CD14-positive monocyte (primary cell): ENCODE results near the gene CCDC85C. TPM values are rescaled to one million over a fixed set of nuclear protein-coding genes. Genes with fewer than 3 reads are reported as not detected.
A peak's percentile ranks its signal among the peaks of the same experiment; 100 is the strongest.

Source experiments
- DNase-seq, 3 donors: peaks; one replicate each; pipeline ENCODE4 v3.0.0-alpha.2; 2011 to 2022
- H2AFZ ChIP-seq: 2 replicates; pipeline ENCODE4 v1.6.0; 2012; ENCODE audit warnings: mild to moderate bottlenecking, low read depth, low read length, inconsistent platforms; ENCODE audit not compliant: insufficient read depth, poor library complexity, severe bottlenecking
- H3K27ac ChIP-seq, 2 donors: 1 replicate in 1 of 2; 2 replicates in 1 of 2; pipeline ENCODE4 v1.5.1; 2012 to 2013; ENCODE audit warnings: low read length in 2 of 2, control low read depth in 1 of 2, inconsistent platforms in 1 of 2, low read depth in 1 of 2, mild to moderate bottlenecking in 1 of 2
- H3K27me3 ChIP-seq, 2 donors: one replicate each; pipeline versions ENCODE4 v1.6.0 to v1.6.1; 2011 to 2013; ENCODE audit warnings: low read length in 2 of 2; ENCODE audit not compliant: control insufficient read depth in 2 of 2, insufficient read depth in 2 of 2
- H3K36me3 ChIP-seq, 2 donors: replicated peaks in 1 of 2; 1 replicate in 1 of 2; 2 replicates in 1 of 2; pipeline versions ENCODE4 v1.5.1 to v1.6.1; 2012 to 2013; ENCODE audit warnings: low read length in 2 of 2, control low read depth in 1 of 2, inconsistent platforms in 1 of 2, mild to moderate bottlenecking in 1 of 2; ENCODE audit not compliant: insufficient read depth in 2 of 2, control insufficient read depth in 1 of 2
- H3K4me1 ChIP-seq, 2 donors: 1 replicate in 1 of 2; 2 replicates in 1 of 2; pipeline versions ENCODE4 v1.5.1 to v1.6.1; 2012 to 2013; ENCODE audit warnings: low read length in 2 of 2, control low read depth in 1 of 2, inconsistent platforms in 1 of 2, mild to moderate bottlenecking in 1 of 2, moderate library complexity in 1 of 2; ENCODE audit not compliant: insufficient read depth in 2 of 2, control insufficient read depth in 1 of 2
- H3K4me2 ChIP-seq: replicated peaks from 2 replicates; pipeline ENCODE3; 2012; ENCODE audit warnings: low read length, moderate library complexity, mild to moderate bottlenecking; ENCODE audit not compliant: poor library complexity, severe bottlenecking; ENCODE audit errors: extremely low read depth
- H3K4me3 ChIP-seq, 3 experiments: fragments of 200-600 bp in 1 of 3; sonication (generic) in 1 of 3; replicated peaks in 1 of 3; 1 replicate in 2 of 3; 2 replicates in 1 of 3; pipeline ENCODE4 v1.5.1; 2011 to 2013; ENCODE audit warnings: low read length in 3 of 3, mild to moderate bottlenecking in 3 of 3, control low read depth in 2 of 3, low read depth in 2 of 3, inconsistent platforms in 1 of 3, moderate library complexity in 1 of 3
- H3K79me2 ChIP-seq: 2 replicates; pipeline ENCODE4 v1.6.0; 2012; ENCODE audit warnings: mild to moderate bottlenecking, control low read depth, inconsistent platforms, low read length, moderate library complexity; ENCODE audit not compliant: insufficient read depth
- H3K9ac ChIP-seq: 2 replicates; pipeline ENCODE4 v1.6.0; 2017; ENCODE audit warnings: low read length, mild to moderate bottlenecking; ENCODE audit not compliant: insufficient read depth, poor library complexity, severe bottlenecking
- H3K9me3 ChIP-seq, 2 donors: replicated peaks in 1 of 2; 1 replicate in 1 of 2; 2 replicates in 1 of 2; pipeline versions ENCODE4 v1.5.1 to v1.6.1; 2012 to 2013; ENCODE audit warnings: low read length in 2 of 2, control low read depth in 1 of 2; ENCODE audit not compliant: control insufficient read depth in 1 of 2, insufficient read depth in 1 of 2
- H4K20me1 ChIP-seq: 2 replicates; pipeline ENCODE4 v1.6.0; 2012; ENCODE audit warnings: mild to moderate bottlenecking, low read length, control low read depth, moderate library complexity; ENCODE audit not compliant: insufficient read depth
- H3K27ac Mint-ChIP-seq, 7 donors: one replicate each; pipeline ENCODE4 v1.8.0; 2020; ENCODE audit warnings: mild to moderate bottlenecking in 7 of 7, mixed read lengths in 7 of 7, moderate library complexity in 6 of 7, inconsistent platforms in 2 of 7
- H3K27me3 Mint-ChIP-seq, 3 donors: one replicate each; pipeline ENCODE4 v1.8.0; 2021 to 2022; ENCODE audit warnings: low read depth in 3 of 3, mild to moderate bottlenecking in 3 of 3, mixed read lengths in 3 of 3, moderate library complexity in 3 of 3, inconsistent platforms in 1 of 3
- H3K36me3 Mint-ChIP-seq, 2 donors: one replicate each; pipeline ENCODE4 v1.8.0; 2020; ENCODE audit warnings: mixed read lengths in 2 of 2, inconsistent platforms in 1 of 2, mild to moderate bottlenecking in 1 of 2
- H3K4me1 Mint-ChIP-seq: one replicate; pipeline ENCODE4 v1.8.0; 2020; ENCODE audit warnings: mild to moderate bottlenecking, mixed read lengths
- H3K4me3 Mint-ChIP-seq, 2 donors: one replicate each; pipeline ENCODE4 v1.8.0; 2020; ENCODE audit warnings: mild to moderate bottlenecking in 2 of 2, mixed read lengths in 2 of 2, moderate library complexity in 1 of 2
- H3K9me3 Mint-ChIP-seq, 7 donors: one replicate each; pipeline ENCODE4 v1.8.0; 2020 to 2022; ENCODE audit warnings: mixed read lengths in 7 of 7, mild to moderate bottlenecking in 6 of 7, moderate library complexity in 6 of 7, inconsistent platforms in 2 of 7
- WGBS: methylation state at CpG from one replicate; pipeline ENCODE4 v1.1.5; 2013; ENCODE audit warnings: missing lambda C conversion rate; ENCODE audit not compliant: insufficient coverage; 5-methylcytosine and 5-hydroxymethylcytosine counted together
- intact Hi-C, 2 donors: fragments of 100-400 bp; cut with micrococcal nuclease; formaldehyde crosslinking; loops; one replicate each; pipeline versions ENCODE4 v1.15.0 to v1.15.1; 2023
- polyA plus RNA-seq, 3 donors: library from polyadenylated mRNA; depleted of rRNA in 1 of 3; unstranded in 2 of 3; stranded (reverse) in 1 of 3; fragments of 300-500 nt in 2 of 3; fragments of >200 nt in 1 of 3; fragmentation: Illumina TruSeq in 2 of 3; gene quantifications; 1 replicate in 2 of 3; 2 replicates in 1 of 3; pipeline ENCODE4 v1.2.3, GENCODE V29; 2012 to 2021
- TF ChIP-seq, protein P1 (sequence below): fragments of 200-600 bp; IDR thresholded peaks from one replicate; pipeline ENCODE4 v1.8.0; 2022; ENCODE audit warnings: antibody characterized with exemption, mild to moderate bottlenecking

Gene CCDC85C
- polyA plus RNA-seq, 3 donors, result under 0.01 to 0.03 TPM; not detected in 1

DNA sequence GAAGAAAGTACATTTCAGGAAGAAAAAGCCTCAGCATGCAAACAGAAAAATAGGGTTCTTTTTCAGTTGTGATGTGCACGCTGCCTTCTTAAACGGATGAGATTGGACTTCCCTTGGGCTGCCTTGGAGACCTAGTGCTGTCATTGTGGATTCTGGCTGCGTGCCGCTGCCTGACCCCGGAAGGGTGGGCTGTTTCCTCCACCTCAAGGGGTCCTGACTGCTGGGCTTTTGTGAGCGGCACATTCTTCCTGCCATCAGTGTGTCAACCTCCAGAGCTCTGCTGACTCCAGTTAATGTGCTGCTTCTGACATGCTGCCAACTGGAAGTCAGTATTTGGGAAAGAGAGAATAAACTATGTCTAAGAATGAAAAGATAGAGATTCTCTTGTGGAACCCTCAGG lies 97.7 kb downstream of the CCDC85C start:
- no peaks in the 10 kb centered on the region for H3K9me3 Mint-ChIP-seq
- H3K4me1 Mint-ChIP-seq, result no peaks in the 10 kb centered on the region
- peak overlapping the region in 1 of 7 donors; percentile 28 for H3K27ac Mint-ChIP-seq
- no peak overlapping the region for H3K4me3 ChIP-seq
- no peaks in the 10 kb centered on the region for H3K4me1 ChIP-seq
- peaks cover 95% of the 10 kb centered on the region in 2 donors for H3K36me3 ChIP-seq
- no peak overlapping the region for H2AFZ ChIP-seq
- no peaks in the 10 kb centered on the region for H3K9me3 ChIP-seq
- 100% methylated on average over 6 of the region's 6 CpGs for WGBS
- H3K27ac ChIP-seq, result no peak overlapping the region
- no peak for DNase-seq
- intact Hi-C loops, result no loop called here
- H3K9ac ChIP-seq, result no peak overlapping the region
- H3K36me3 Mint-ChIP-seq, result peaks cover 91 to 96% of the 10 kb centered on the region in 2 donors
- no peaks in the 10 kb centered on the region for H3K27me3 ChIP-seq
- no peak overlapping the region for H3K4me3 Mint-ChIP-seq
- H3K79me2 ChIP-seq, result no peaks in the 10 kb centered on the region
- H3K4me2 ChIP-seq, result no peak overlapping the region
- TF ChIP-seq, protein P1, sequence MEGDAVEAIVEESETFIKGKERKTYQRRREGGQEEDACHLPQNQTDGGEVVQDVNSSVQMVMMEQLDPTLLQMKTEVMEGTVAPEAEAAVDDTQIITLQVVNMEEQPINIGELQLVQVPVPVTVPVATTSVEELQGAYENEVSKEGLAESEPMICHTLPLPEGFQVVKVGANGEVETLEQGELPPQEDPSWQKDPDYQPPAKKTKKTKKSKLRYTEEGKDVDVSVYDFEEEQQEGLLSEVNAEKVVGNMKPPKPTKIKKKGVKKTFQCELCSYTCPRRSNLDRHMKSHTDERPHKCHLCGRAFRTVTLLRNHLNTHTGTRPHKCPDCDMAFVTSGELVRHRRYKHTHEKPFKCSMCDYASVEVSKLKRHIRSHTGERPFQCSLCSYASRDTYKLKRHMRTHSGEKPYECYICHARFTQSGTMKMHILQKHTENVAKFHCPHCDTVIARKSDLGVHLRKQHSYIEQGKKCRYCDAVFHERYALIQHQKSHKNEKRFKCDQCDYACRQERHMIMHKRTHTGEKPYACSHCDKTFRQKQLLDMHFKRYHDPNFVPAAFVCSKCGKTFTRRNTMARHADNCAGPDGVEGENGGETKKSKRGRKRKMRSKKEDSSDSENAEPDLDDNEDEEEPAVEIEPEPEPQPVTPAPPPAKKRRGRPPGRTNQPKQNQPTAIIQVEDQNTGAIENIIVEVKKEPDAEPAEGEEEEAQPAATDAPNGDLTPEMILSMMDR, result no peak
- peaks cover 14% of the 10 kb centered on the region for H4K20me1 ChIP-seq
- H3K27me3 Mint-ChIP-seq, result peaks cover 0 to 2% (median 1%) of the 10 kb centered on the region in 3 donors

DNA sequence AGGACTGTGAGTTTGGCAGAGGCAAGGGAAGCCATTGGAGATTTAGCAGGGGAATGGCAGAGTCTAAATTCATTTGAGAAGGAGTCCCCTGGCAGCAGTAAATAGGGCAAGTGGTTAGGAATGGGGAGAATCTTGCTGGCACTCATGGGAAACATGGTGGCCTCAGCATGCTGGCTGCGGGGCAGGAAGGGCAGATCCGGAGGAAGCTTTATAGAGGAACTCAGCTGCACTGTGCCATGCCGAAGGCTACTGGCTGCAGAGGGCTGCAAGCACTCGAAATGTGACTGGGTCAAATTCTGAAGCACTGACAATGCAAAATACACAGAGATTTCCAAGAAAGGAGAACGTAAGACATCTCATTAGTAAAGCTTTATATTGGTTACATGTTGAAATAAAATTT lies 98.9 kb downstream of the CCDC85C start:
- Histone ChIP-seq H4K20me1 (peaks cover 14% of the 10 kb centered on the region), H3K27ac (no peak overlapping the region), H3K9ac (no peak overlapping the region), H3K4me1 (no peaks in the 10 kb centered on the region), H3K9me3 (no peaks in the 10 kb centered on the region), H3K79me2 (no peaks in the 10 kb centered on the region), H3K27me3 (no peaks in the 10 kb centered on the region), H3K36me3 (peaks cover 99% of the 10 kb centered on the region in 2 donors), H2AFZ (no peak overlapping the region), H3K4me2 (no peak overlapping the region), H3K4me3 (no peak overlapping the region)
- 100% methylated on average over 4 of the region's 5 CpGs for WGBS
- no peak overlapping the region for H3K4me3 Mint-ChIP-seq
- no peak overlapping the region for H3K27ac Mint-ChIP-seq
- TF ChIP-seq, protein P1, result no peak
- DNase-seq, result no peak
- H3K9me3 Mint-ChIP-seq, result no peaks in the 10 kb centered on the region
- H3K27me3 Mint-ChIP-seq, result peaks cover 0 to 2% (median 1%) of the 10 kb centered on the region in 3 donors
- H3K4me1 Mint-ChIP-seq, result no peaks in the 10 kb centered on the region
- peaks cover 97 to 100% of the 10 kb centered on the region in 2 donors for H3K36me3 Mint-ChIP-seq
- intact Hi-C loops, result no loop called here
